ENCODE measurements around the gene LARGE2. TPM values are rescaled to one million over a fixed set of nuclear protein-coding genes. Genes with fewer than 3 reads are reported as not detected.

Gene LARGE2
- total RNA-seq, 1 experiment from 2014 or later: 18.4 TPM

DNA sequence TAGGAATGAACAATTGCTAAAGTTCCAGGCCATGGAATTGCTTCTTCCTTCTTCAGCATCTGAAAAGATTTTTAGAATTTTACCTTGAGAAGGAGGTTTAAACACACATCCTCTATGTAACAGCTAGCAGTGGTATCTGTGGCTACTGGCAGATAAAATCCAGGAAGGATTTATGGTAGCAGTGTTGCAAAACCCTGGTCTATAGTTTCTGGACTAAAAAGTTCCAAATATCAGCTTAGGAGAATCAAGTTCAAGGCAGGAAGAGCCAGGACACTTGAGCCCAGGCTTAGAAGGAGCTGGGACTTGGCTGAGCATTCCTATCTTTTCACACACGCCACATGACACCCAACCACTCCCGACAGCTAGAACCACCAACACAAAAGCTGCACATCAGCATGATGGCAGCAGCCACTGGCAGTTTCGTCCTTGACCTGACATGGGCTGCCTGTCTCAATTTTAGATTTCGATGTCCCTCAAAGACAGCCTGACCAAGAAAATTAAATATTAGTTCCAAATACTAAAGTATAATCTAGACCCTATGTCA, 14.1 kb downstream of the LARGE2 start:
- H3K4me1 ChIP-seq (ENCODE audit: insufficient read depth, low read length): no peaks in the 10 kb centered on the region
- H3K4me3 ChIP-seq (ENCODE audit: low read length): no peak overlapping the region
- DNase-seq: no peak
- H3F3A ChIP-seq (ENCODE audit: low read length, unreplicated experiment): no peaks in the 10 kb centered on the region
- POLR2A ChIA-PET (ENCODE audit: unreplicated experiment): interaction anchor here (0.6 kb wide), 1 partner anchor 1507 kb away, joined by 5 read pairs; no protein-coding TSS in a partner anchor
- H3K4me2 ChIP-seq (ENCODE audit: low read length): no peak overlapping the region
- no peaks in the 10 kb centered on the region for H3K27me3 ChIP-seq (ENCODE audit: low read length)
- no peaks in the 10 kb centered on the region for H4K20me1 ChIP-seq (ENCODE audit: low read length)
- BruUV-seq (replicated peaks): no TSS peak
- ATAC-seq: no peak
- intact Hi-C loops (cut with micrococcal nuclease): no loop called here
- no peaks in the 10 kb centered on the region for H3K9me3 ChIP-seq (ENCODE audit: low read length)
- no peaks in the 10 kb centered on the region for H3K79me2 ChIP-seq (ENCODE audit: low read length)
- H3K9me2 ChIP-seq (replicated peaks; ENCODE audit: low read length): no peaks in the 10 kb centered on the region
- no peak overlapping the region for H3K27ac ChIP-seq (ENCODE audit: low read length)
- no peaks in the 10 kb centered on the region for H3K36me3 ChIP-seq (ENCODE audit: low read depth, low read length)
- no peak overlapping the region for H2AFZ ChIP-seq (ENCODE audit: low read length)
- H3K9ac ChIP-seq (ENCODE audit: low read length): no peak overlapping the region
- CTCF ChIA-PET: no interaction called here
- TF ChIP-seq CTCF (conservative IDR thresholded peaks at IDR 0.05; ENCODE audit: low read depth, low read length) (no peak), EZH2 (IDR thresholded peaks at IDR 0.05; ENCODE audit: low read length, unreplicated experiment) (no peak), EZH2phosphoT487 (IDR thresholded peaks at IDR 0.05; ENCODE audit: borderline replicate concordance, low read length) (no peak)

- H3K9ac ChIP-seq (ENCODE audit: low read length): no peak overlapping the region
- DNase-seq (no peak), ATAC-seq (no peak)
- no peaks in the 10 kb centered on the region for H3F3A ChIP-seq (ENCODE audit: low read length, unreplicated experiment)
- H3K4me3 ChIP-seq (ENCODE audit: low read length): no peak overlapping the region
- H3K9me3 ChIP-seq (ENCODE audit: low read length): no peaks in the 10 kb centered on the region
- CTCF ChIA-PET: no interaction called here
- H3K4me1 ChIP-seq (ENCODE audit: insufficient read depth, low read length): no peaks in the 10 kb centered on the region
- no peak overlapping the region for H3K27ac ChIP-seq (ENCODE audit: low read length)
- TF ChIP-seq CTCF (conservative IDR thresholded peaks at IDR 0.05; ENCODE audit: low read depth, low read length) (no peak), EZH2phosphoT487 (IDR thresholded peaks at IDR 0.05; ENCODE audit: borderline replicate concordance, low read length) (no peak), EZH2 (IDR thresholded peaks at IDR 0.05; ENCODE audit: low read length, unreplicated experiment) (no peak)
- intact Hi-C loops (cut with micrococcal nuclease): no loop called here
- no TSS peak for BruUV-seq (replicated peaks)
- H4K20me1 ChIP-seq (ENCODE audit: low read length): no peaks in the 10 kb centered on the region
- POLR2A ChIA-PET (ENCODE audit: unreplicated experiment): no interaction called here
- H3K79me2 ChIP-seq (ENCODE audit: low read length): no peaks in the 10 kb centered on the region
- H3K9me2 ChIP-seq (replicated peaks; ENCODE audit: low read length): no peaks in the 10 kb centered on the region
- H3K4me2 ChIP-seq (ENCODE audit: low read length): no peak overlapping the region
- no peaks in the 10 kb centered on the region for H3K36me3 ChIP-seq (ENCODE audit: low read depth, low read length)
- H2AFZ ChIP-seq (ENCODE audit: low read length): no peak overlapping the region
- H3K27me3 ChIP-seq (ENCODE audit: low read length): no peaks in the 10 kb centered on the region
These were observed 15.5 kb downstream of the LARGE2 start for GRCh38 chr11:45937916-45938315.

DNA sequence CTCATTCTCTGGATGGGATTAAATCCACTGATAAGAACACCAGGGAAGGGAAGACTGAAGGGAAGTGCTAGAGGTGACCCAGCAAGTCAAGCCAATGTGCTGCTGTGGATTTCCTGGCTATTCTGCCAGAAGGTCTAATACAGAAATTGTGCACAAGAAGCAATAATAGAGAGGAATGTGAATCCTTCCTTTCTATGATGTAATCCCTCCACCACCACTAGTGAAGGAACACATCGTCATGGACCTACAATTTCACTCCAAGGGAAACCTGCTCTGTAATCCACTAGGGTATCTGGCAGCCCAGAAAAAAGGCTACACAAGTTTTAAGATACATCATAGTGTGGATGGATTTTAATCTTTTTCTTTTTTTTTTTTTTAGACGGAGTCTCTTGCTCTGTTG, 17.4 kb downstream of the LARGE2 start:
- Histone ChIP-seq H3K27me3 (ENCODE audit: low read length) (no peaks in the 10 kb centered on the region), H3F3A (ENCODE audit: low read length, unreplicated experiment) (no peaks in the 10 kb centered on the region), H3K36me3 (ENCODE audit: low read depth, low read length) (no peaks in the 10 kb centered on the region), H2AFZ (ENCODE audit: low read length) (no peak overlapping the region), H3K9me3 (ENCODE audit: low read length) (no peaks in the 10 kb centered on the region), H3K4me2 (ENCODE audit: low read length) (no peak overlapping the region), H4K20me1 (ENCODE audit: low read length) (no peaks in the 10 kb centered on the region), H3K4me3 (ENCODE audit: low read length) (no peak overlapping the region), H3K9ac (ENCODE audit: low read length) (no peak overlapping the region), H3K79me2 (ENCODE audit: low read length) (no peaks in the 10 kb centered on the region), H3K27ac (ENCODE audit: low read length) (no peak overlapping the region), H3K9me2 (replicated peaks; ENCODE audit: low read length) (no peaks in the 10 kb centered on the region), H3K4me1 (ENCODE audit: insufficient read depth, low read length) (no peaks in the 10 kb centered on the region)
- no TSS peak for BruUV-seq (replicated peaks)
- intact Hi-C loops (cut with micrococcal nuclease): no loop called here
- CTCF ChIA-PET: no interaction called here
- TF ChIP-seq CTCF (conservative IDR thresholded peaks at IDR 0.05; ENCODE audit: low read depth, low read length) (no peak), EZH2 (IDR thresholded peaks at IDR 0.05; ENCODE audit: low read length, unreplicated experiment) (no peak), EZH2phosphoT487 (IDR thresholded peaks at IDR 0.05; ENCODE audit: borderline replicate concordance, low read length) (no peak)
- no peak for ATAC-seq
- DNase-seq: no peak
- POLR2A ChIA-PET (ENCODE audit: unreplicated experiment): no interaction called here
